Central memory CD8-positive, alpha-beta T cell (primary cell): Measurements from ENCODE around the gene LRRC8B.

Source experiments
- ATAC-seq: fragments of 150-1000 bp; cut with Tn5 transposase; replicated peaks from 2 replicates; pipeline ENCODE4 v1.10.0; 2022; ENCODE audit warnings: mild to moderate bottlenecking, moderate FRiP score, moderate number of reproducible peaks; ENCODE audit not compliant: poor library complexity, severe bottlenecking; ENCODE audit errors: extremely low read depth
- DNase-seq, 2 donors: peaks; one replicate each; pipeline ENCODE4 v3.0.0; 2021; ENCODE audit warnings: low spot score in 2 of 2
- H3K27ac Mint-ChIP-seq: one replicate; pipeline ENCODE4 v1.8.0; 2022; ENCODE audit warnings: low read depth, mild to moderate bottlenecking, moderate library complexity, mixed read lengths
- H3K27me3 Mint-ChIP-seq: one replicate; pipeline ENCODE4 v1.8.0; 2022; ENCODE audit warnings: mixed read lengths
- H3K36me3 Mint-ChIP-seq: one replicate; pipeline ENCODE4 v1.8.0; 2022; ENCODE audit warnings: mild to moderate bottlenecking, moderate library complexity, mixed read lengths; ENCODE audit not compliant: insufficient read depth
- H3K4me1 Mint-ChIP-seq: one replicate; pipeline ENCODE4 v1.8.0; 2022; ENCODE audit warnings: mixed read lengths
- H3K4me3 Mint-ChIP-seq: one replicate; pipeline ENCODE4 v1.8.0; 2022; ENCODE audit warnings: mild to moderate bottlenecking, moderate library complexity, mixed read lengths
- H3K9me3 Mint-ChIP-seq: one replicate; pipeline ENCODE4 v1.8.0; 2022; ENCODE audit warnings: mixed read lengths

The LRRC8B gene

DNA sequence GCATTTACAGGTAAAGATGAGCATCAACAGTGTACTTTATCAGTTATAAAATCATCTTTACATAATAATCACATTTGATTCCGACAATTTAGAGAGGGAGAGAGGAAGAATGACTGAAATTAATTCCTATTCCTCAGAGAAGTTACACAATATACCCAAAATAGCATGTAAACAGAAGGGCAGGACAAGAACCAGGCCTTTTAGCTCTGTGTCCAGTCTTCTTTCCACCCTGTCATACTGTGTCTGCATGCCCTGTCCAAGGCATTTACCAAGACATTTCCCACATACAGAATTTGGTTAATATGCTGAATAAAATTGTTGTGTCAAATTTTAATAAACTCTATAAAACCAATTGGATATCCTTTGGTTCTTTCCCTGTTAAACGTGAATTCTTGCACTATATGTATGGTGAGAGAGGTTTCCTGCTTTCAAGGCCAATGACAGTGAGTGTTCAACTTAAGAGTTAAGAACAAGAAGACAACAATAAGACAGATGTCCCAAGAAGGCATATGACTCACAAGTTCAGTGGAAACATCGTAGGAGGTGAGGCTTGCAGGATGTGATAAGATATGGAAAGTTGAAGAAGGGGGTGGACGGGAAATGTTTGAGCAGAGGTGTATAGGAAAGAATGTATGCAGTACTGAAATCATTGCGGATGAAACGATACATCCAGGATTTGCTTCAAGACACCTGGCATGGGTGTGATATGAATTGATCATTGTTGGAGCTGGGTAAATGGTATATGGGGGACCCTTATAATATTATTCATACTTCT lies 20.8 kb downstream of the LRRC8B start:
- DNase-seq (no peak), ATAC-seq (no peak)
- Mint-ChIP-seq H3K4me1 (peaks cover 22% of the 10 kb centered on the region), H3K4me3 (no peak overlapping the region), H3K9me3 (no peaks in the 10 kb centered on the region), H3K27ac (no peak overlapping the region), H3K27me3 (no peaks in the 10 kb centered on the region), H3K36me3 (no peaks in the 10 kb centered on the region)

- H3K4me3 Mint-ChIP-seq = no peak overlapping the region
- no peaks in the 10 kb centered on the region for H3K27me3 Mint-ChIP-seq
- ATAC-seq (no peak), DNase-seq (no peak)
- H3K36me3 Mint-ChIP-seq = no peaks in the 10 kb centered on the region
- no peak overlapping the region for H3K27ac Mint-ChIP-seq
- H3K9me3 Mint-ChIP-seq = no peaks in the 10 kb centered on the region
- H3K4me1 Mint-ChIP-seq = peaks cover 28% of the 10 kb centered on the region
Measured at GRCh38 chr1:89546082-89546889, 21.7 kb downstream of the LRRC8B start.

DNA sequence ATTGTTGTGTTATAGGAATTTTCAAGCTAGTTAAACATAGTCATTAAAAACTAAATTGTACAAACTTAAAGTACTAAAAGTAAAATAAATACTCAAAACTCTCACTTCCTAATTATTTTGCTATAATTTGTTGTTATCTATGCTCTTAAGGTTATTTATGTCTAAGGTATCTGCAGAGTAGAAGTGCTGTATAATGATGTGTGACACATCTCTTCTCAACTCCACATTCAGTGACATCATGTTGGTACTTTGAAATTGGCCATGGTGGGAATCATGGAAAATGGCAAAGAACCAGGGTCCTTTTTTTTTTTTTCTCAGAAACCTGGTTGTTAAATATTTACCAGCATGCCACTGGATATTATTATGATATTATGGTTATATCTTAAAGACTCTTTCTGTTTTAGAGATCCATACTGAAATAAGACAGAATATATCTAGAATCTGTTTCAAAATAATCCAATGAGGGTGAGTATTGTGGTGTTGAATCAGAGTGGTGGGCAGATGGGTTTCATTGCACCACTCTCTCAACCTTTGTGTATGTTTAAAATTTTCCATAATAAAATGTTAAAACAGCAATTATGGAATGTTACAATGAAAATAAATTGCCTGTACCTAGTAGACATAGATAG lies 22.4 kb downstream of the LRRC8B start:
- Mint-ChIP-seq H3K27me3 (no peaks in the 10 kb centered on the region), H3K27ac (no peak overlapping the region), H3K4me3 (no peak overlapping the region), H3K36me3 (no peaks in the 10 kb centered on the region), H3K9me3 (no peaks in the 10 kb centered on the region), H3K4me1 (peaks cover 28% of the 10 kb centered on the region)
- DNase-seq (no peak), ATAC-seq (no peak)

GRCh38 chr1:89547563-89548116 lies 23.0 kb downstream of the LRRC8B start:
- Mint-ChIP-seq H3K27me3 (no peaks in the 10 kb centered on the region), H3K36me3 (no peaks in the 10 kb centered on the region), H3K27ac (no peak overlapping the region), H3K4me1 (peaks cover 29% of the 10 kb centered on the region), H3K9me3 (no peaks in the 10 kb centered on the region), H3K4me3 (no peak overlapping the region)
- ATAC-seq (no peak), DNase-seq (no peak)

DNA sequence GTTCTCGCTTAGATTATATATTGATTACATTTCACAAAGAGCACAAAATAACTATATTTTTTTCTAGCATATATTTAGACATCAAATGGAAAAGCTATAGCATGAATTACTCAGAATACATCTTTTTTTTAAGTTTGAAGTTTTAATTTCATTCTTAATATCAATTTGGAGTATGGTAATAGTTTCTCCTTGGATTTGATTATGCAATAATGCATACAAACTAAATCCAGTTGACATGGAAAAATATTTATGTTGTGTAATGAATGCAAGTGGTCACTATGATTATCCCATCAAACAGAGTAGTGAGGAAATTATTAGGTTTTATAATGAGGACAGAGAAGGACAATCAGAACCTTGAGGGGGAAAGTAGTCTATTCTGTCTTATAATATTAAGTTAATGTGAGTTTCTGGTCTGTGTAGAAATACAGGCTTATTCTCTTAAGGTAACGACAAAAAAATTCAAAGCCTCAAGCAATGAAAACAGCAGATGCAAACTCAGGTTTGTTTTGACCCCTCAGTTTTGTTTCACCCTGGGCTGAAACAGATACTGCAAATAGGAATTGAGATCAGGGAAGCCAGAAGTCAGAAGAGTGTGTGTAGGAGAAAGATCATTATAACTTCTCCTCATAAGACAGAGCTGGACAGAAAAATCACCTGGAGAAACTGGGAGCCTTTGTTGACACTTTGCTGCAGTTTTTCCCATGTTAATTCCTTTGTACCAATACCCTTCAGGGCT lies 23.7 kb downstream of the LRRC8B start:
- Mint-ChIP-seq H3K9me3 (no peaks in the 10 kb centered on the region), H3K36me3 (no peaks in the 10 kb centered on the region), H3K27ac (no peak overlapping the region), H3K4me1 (peaks cover 34% of the 10 kb centered on the region), H3K27me3 (no peaks in the 10 kb centered on the region), H3K4me3 (no peak overlapping the region)
- DNase-seq (no peak), ATAC-seq (no peak)

DNA sequence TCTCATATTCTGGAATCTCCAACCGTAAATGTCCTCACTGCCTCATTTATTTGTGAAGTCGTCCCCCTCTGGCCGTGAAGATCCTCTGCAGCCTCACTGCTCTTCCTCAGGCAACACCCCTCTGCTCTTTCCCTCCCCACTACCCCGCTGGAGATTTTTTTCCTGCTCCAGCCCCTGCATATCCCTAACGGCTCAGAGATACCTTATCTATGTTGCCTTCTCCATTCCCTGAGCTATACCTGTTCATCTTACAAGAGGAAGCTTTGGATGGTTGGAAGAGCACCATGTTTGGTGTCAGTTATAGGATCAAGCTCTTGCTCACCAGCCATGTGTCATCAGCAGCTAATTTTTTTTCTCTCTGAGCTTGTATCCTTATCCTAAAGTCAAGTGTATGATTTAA lies 26.4 kb downstream of the LRRC8B start:
- no peak for DNase-seq
- peaks cover 20% of the 10 kb centered on the region for H3K4me1 Mint-ChIP-seq
- H3K4me3 Mint-ChIP-seq = no peak overlapping the region
- no peaks in the 10 kb centered on the region for H3K27me3 Mint-ChIP-seq
- H3K27ac Mint-ChIP-seq = no peak overlapping the region
- ATAC-seq = no peak
- no peaks in the 10 kb centered on the region for H3K9me3 Mint-ChIP-seq
- no peaks in the 10 kb centered on the region for H3K36me3 Mint-ChIP-seq

DNA sequence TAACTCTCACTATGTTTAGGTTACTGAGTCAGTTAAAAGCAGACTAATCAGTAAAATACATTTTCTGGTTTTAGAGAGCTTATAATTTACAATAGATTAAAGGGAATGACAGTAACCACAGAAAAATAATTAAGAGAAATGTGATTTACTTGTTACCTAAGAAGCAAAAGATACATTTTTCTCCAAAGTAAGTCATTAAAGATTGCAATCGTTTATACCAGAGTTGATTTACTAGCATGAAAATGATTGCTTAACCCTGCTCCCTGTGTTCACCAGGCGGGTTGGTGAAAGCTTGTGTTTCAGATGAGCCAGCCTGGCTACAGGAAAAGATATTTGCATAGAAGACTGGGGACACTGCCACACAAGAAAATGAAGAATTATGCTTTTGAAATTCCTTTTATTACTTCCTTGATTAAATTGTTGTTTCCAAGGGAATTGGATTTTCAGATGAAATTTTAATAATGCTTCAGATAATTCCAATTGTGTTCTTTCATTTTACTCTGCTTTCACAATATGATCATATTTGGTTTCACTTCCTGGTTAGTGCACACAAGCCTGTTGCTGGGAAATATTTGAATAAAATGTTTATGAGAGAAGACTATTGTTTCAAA lies 27.9 kb downstream of the LRRC8B start:
- DNase-seq (no peak), ATAC-seq (no peak)
- Mint-ChIP-seq H3K36me3 (no peaks in the 10 kb centered on the region), H3K9me3 (no peaks in the 10 kb centered on the region), H3K4me3 (no peak overlapping the region), H3K4me1 (peaks cover 13% of the 10 kb centered on the region), H3K27me3 (no peaks in the 10 kb centered on the region), H3K27ac (no peak overlapping the region)

DNA sequence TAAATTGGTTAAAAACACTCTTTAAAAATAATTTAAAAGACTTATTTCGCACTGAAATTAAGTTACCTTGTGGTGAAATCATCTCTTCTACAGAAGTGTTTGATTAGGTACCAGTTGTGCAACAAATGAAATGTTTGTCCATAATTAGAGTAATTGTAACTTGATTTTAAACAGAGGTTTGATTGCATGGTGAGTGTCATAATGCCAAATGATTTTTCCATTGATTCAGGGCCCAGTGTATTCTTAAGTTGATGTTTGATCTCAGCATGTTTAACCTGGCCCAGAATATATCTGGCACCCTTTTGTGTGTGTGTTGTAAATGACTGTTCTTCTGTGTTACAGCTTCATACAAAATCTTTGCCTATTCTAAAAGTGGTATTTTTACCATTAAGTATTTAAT lies 28.5 kb downstream of the LRRC8B start:
- Mint-ChIP-seq H3K27ac (no peak overlapping the region), H3K4me1 (peaks cover 13% of the 10 kb centered on the region), H3K27me3 (no peaks in the 10 kb centered on the region), H3K9me3 (no peaks in the 10 kb centered on the region), H3K4me3 (no peak overlapping the region), H3K36me3 (no peaks in the 10 kb centered on the region)
- DNase-seq = no peak
- ATAC-seq = no peak

- no peaks in the 10 kb centered on the region for H3K9me3 Mint-ChIP-seq
- no peak overlapping the region for H3K4me3 Mint-ChIP-seq
- H3K27ac Mint-ChIP-seq = no peak overlapping the region
- peaks cover 12% of the 10 kb centered on the region for H3K4me1 Mint-ChIP-seq
- ATAC-seq = no peak
- DNase-seq = no peak
- no peaks in the 10 kb centered on the region for H3K27me3 Mint-ChIP-seq
- H3K36me3 Mint-ChIP-seq = no peaks in the 10 kb centered on the region
Measured at GRCh38 chr1:89555550-89555949, 30.9 kb downstream of the LRRC8B start.

GRCh38 chr1:89556726-89557444 lies 32.3 kb downstream of the LRRC8B start:
- no peaks in the 10 kb centered on the region for H3K27me3 Mint-ChIP-seq
- H3K36me3 Mint-ChIP-seq = no peaks in the 10 kb centered on the region
- DNase-seq (no peak), ATAC-seq (no peak)
- no peak overlapping the region for H3K27ac Mint-ChIP-seq
- H3K9me3 Mint-ChIP-seq = no peaks in the 10 kb centered on the region
- H3K4me1 Mint-ChIP-seq = peaks cover 6% of the 10 kb centered on the region
- no peak overlapping the region for H3K4me3 Mint-ChIP-seq

GRCh38 chr1:89557445-89557825 lies 32.8 kb downstream of the LRRC8B start:
- H3K4me3 Mint-ChIP-seq = no peak overlapping the region
- no peaks in the 10 kb centered on the region for H3K27me3 Mint-ChIP-seq
- DNase-seq = no peak
- peaks cover 6% of the 10 kb centered on the region for H3K4me1 Mint-ChIP-seq
- no peak for ATAC-seq
- H3K36me3 Mint-ChIP-seq = no peaks in the 10 kb centered on the region
- no peak overlapping the region for H3K27ac Mint-ChIP-seq
- no peaks in the 10 kb centered on the region for H3K9me3 Mint-ChIP-seq
